ENCODE data around the gene METTL4.
"Not testable (repeated sequence)": the region's sequence is repeated elsewhere in the genome, so short reads cannot be mapped to it uniquely, and the experiment has no call there.

METTL4 gene

GRCh38 chr18:2559249-2559648, 12.1 kb downstream of the METTL4 start:
- no peaks in the 10 kb centered on the region for H3K27me3 ChIP-seq (ENCODE audit: low read depth, low read length)
- peaks cover 0 to 12% of the 10 kb centered on the region in 2 donors for H3K36me3 ChIP-seq (ENCODE audit: control insufficient read depth in 1 of 2, insufficient read depth in 2 of 2, low read length in 2 of 2)
- no peaks in the 10 kb centered on the region for H3K4me1 ChIP-seq (ENCODE audit: control insufficient read depth in 1 of 2, insufficient read depth in 2 of 2, low read length in 2 of 2)
- H3K9me3 ChIP-seq (ENCODE audit: control insufficient read depth in 1 of 2, low read length in 2 of 2), result no peaks in the 10 kb centered on the region
- H3K4me3 ChIP-seq (ENCODE audit: low read depth in 1 of 2, low read length in 2 of 2), result no peak overlapping the region
- H3K27ac ChIP-seq (ENCODE audit: low read length), result no peak overlapping the region

DNA sequence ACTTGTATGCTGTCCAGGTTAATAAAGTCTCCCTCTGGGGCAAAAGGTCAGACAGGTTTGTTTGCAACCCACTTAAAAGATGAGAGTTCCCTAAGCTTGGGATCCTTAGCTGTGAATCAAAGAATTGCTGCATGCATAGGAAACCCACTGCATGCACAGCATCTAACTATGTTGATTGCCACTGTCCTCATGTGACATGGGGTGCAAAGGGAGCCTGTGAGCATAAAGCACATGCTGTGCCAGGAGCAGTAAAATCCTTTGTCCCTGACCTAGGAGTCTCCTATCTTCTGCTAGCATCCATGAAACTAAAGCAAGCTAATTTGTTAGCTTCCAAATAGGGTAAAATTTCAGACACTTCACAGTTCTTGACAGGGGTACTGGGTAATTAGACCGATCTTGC, 13.8 kb downstream of the METTL4 start:
- no peak overlapping the region for H3K4me3 ChIP-seq (ENCODE audit: low read depth in 1 of 2, low read length in 2 of 2)
- H3K9me3 ChIP-seq (ENCODE audit: control insufficient read depth in 1 of 2, low read length in 2 of 2), result no peaks in the 10 kb centered on the region
- H3K27ac ChIP-seq (ENCODE audit: low read length), result no peak overlapping the region
- no peaks in the 10 kb centered on the region for H3K27me3 ChIP-seq (ENCODE audit: low read depth, low read length)
- H3K36me3 ChIP-seq (ENCODE audit: control insufficient read depth in 1 of 2, insufficient read depth in 2 of 2, low read length in 2 of 2), result peaks cover 0 to 12% of the 10 kb centered on the region in 2 donors
- no peaks in the 10 kb centered on the region for H3K4me1 ChIP-seq (ENCODE audit: control insufficient read depth in 1 of 2, insufficient read depth in 2 of 2, low read length in 2 of 2)

- Histone ChIP-seq H3K36me3 (ENCODE audit: control insufficient read depth in 1 of 2, insufficient read depth in 2 of 2, low read length in 2 of 2) (peaks cover 2 to 13% of the 10 kb centered on the region in 2 donors), H3K27me3 (ENCODE audit: low read depth, low read length) (no peaks in the 10 kb centered on the region), H3K9me3 (ENCODE audit: control insufficient read depth in 1 of 2, low read length in 2 of 2) (no peaks in the 10 kb centered on the region), H3K4me1 (ENCODE audit: control insufficient read depth in 1 of 2, insufficient read depth in 2 of 2, low read length in 2 of 2) (no peaks in the 10 kb centered on the region), H3K27ac (ENCODE audit: low read length) (no peak overlapping the region), H3K4me3 (ENCODE audit: low read depth in 1 of 2, low read length in 2 of 2) (no peak overlapping the region)
These were observed 15.4 kb downstream of the METTL4 start for GRCh38 chr18:2555895-2556294.

DNA sequence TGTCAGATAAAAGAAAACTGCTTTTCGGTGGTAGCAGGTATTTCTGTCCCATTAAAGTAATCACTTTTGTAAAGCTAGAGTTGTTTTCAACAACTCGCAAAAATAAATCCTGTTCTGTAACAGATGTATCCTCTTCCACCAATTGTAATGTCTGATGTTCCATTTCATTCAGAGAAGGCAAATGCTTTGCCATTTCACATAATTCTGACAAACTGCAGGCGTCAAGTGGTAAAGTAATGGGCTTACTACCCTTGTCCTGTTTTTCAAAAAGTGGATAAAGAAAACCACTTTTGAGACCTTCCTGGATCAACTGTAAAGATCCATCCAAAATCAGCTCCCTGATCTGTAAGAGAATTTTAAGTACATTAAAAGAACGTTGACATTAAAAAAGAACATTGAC, 16.6 kb downstream of the METTL4 start:
- Histone ChIP-seq H3K4me3 (ENCODE audit: low read depth in 1 of 2, low read length in 2 of 2) (no peak overlapping the region), H3K27me3 (ENCODE audit: low read depth, low read length) (no peaks in the 10 kb centered on the region), H3K27ac (ENCODE audit: low read length) (no peak overlapping the region), H3K4me1 (ENCODE audit: control insufficient read depth in 1 of 2, insufficient read depth in 2 of 2, low read length in 2 of 2) (no peaks in the 10 kb centered on the region), H3K9me3 (ENCODE audit: control insufficient read depth in 1 of 2, low read length in 2 of 2) (no peaks in the 10 kb centered on the region), H3K36me3 (ENCODE audit: control insufficient read depth in 1 of 2, insufficient read depth in 2 of 2, low read length in 2 of 2) (peaks cover 2 to 13% of the 10 kb centered on the region in 2 donors)

GRCh38 chr18:2551425-2551824, 19.9 kb downstream of the METTL4 start:
- no peak overlapping the region for H3K27ac ChIP-seq (ENCODE audit: low read length)
- H3K4me3 ChIP-seq (ENCODE audit: low read depth in 1 of 2, low read length in 2 of 2), result no peak overlapping the region
- no peaks in the 10 kb centered on the region for H3K9me3 ChIP-seq (ENCODE audit: control insufficient read depth in 1 of 2, low read length in 2 of 2)
- H3K4me1 ChIP-seq (ENCODE audit: control insufficient read depth in 1 of 2, insufficient read depth in 2 of 2, low read length in 2 of 2), result no peaks in the 10 kb centered on the region
- no peaks in the 10 kb centered on the region for H3K27me3 ChIP-seq (ENCODE audit: low read depth, low read length)
- H3K36me3 ChIP-seq (ENCODE audit: control insufficient read depth in 1 of 2, insufficient read depth in 2 of 2, low read length in 2 of 2), result peaks cover 2 to 17% of the 10 kb centered on the region in 2 donors

DNA sequence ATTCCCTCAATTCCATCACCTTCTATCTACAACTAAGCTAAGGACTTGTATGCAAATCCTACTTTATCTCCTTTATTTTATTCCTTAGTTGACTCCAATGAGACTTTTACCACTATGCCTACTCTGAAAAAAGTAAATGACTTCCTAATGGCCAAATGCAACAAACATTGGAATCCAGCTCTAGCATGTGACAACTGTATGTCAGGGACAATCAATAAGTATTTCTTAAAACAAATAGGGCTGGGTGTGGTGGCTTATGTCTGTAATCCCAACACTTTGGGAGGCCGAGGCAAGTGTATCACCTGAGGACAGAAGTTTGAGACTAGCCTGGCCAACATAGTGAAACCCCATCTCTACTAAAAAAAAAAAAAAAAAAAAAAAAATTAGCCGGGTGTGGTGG, 21.8 kb downstream of the METTL4 start:
- no peak overlapping the region for H3K4me3 ChIP-seq (ENCODE audit: low read depth in 1 of 2, low read length in 2 of 2)
- peaks cover 2 to 11% of the 10 kb centered on the region in 2 donors for H3K36me3 ChIP-seq (ENCODE audit: control insufficient read depth in 1 of 2, insufficient read depth in 2 of 2, low read length in 2 of 2)
- H3K4me1 ChIP-seq (ENCODE audit: control insufficient read depth in 1 of 2, insufficient read depth in 2 of 2, low read length in 2 of 2), result no peaks in the 10 kb centered on the region
- no peaks in the 10 kb centered on the region for H3K27me3 ChIP-seq (ENCODE audit: low read depth, low read length)
- no peak overlapping the region for H3K27ac ChIP-seq (ENCODE audit: low read length)
- no peaks in the 10 kb centered on the region for H3K9me3 ChIP-seq (ENCODE audit: control insufficient read depth in 1 of 2, low read length in 2 of 2)

DNA sequence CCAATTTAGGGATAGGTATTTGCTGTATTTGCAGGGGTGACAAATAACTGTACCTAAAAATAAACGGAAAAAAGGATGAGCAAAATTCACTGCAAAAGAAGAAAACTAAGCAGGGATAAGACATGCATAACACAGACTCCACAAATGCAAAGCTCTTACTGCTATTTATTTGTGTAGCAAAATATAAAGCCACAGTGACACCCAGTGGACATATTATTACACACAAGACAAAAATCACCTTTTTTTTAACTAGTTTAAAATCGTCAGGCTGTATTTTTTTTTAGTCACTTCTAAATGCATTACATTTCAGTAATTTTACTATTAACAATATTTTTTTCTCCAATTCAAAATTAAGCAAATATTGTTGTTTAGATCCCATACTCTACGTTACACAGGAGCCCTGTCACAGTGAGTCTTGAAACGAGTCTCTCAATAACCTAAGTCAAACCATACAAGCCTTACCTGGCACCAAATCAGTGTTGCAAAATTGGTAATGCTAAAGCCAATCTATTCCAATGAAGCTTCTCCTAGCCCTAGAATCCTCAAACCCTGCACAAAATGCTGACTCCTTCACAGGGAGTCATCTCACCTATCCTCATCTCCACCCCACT, 23.7 kb downstream of the METTL4 start:
- Histone ChIP-seq H3K27me3 (ENCODE audit: low read depth, low read length) (no peaks in the 10 kb centered on the region), H3K4me3 (ENCODE audit: low read depth in 1 of 2, low read length in 2 of 2) (no peak overlapping the region), H3K9me3 (ENCODE audit: control insufficient read depth in 1 of 2, low read length in 2 of 2) (no peaks in the 10 kb centered on the region), H3K36me3 (ENCODE audit: control insufficient read depth in 1 of 2, insufficient read depth in 2 of 2, low read length in 2 of 2) (peaks cover 8 to 11% of the 10 kb centered on the region in 2 donors), H3K4me1 (ENCODE audit: control insufficient read depth in 1 of 2, insufficient read depth in 2 of 2, low read length in 2 of 2) (no peaks in the 10 kb centered on the region), H3K27ac (ENCODE audit: low read length) (no peak overlapping the region)

DNA sequence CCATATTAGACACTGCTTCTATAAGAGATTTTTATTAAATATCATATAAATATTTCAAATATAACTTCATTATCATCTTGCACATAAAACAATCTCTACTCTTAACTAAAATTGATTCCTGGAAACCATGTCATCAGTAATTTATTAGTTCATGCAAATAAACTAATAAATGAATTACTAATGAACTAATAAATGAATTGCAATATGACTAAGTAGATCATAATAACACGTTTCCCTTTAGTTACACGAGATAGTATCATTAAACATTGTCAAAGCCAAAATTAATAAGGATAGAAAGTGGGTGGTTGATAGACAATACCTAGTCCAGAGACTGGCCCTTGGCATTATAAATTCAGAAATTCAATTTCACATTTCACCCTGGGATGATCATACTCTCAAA, 26.1 kb downstream of the METTL4 start:
- H3K4me3 ChIP-seq (ENCODE audit: low read depth in 1 of 2, low read length in 2 of 2), result no peak overlapping the region
- H3K27me3 ChIP-seq (ENCODE audit: low read depth, low read length), result no peaks in the 10 kb centered on the region
- no peaks in the 10 kb centered on the region for H3K4me1 ChIP-seq (ENCODE audit: control insufficient read depth in 1 of 2, insufficient read depth in 2 of 2, low read length in 2 of 2)
- peaks cover 5 to 6% of the 10 kb centered on the region in 2 donors for H3K36me3 ChIP-seq (ENCODE audit: control insufficient read depth in 1 of 2, insufficient read depth in 2 of 2, low read length in 2 of 2)
- no peak overlapping the region for H3K27ac ChIP-seq (ENCODE audit: low read length)
- H3K9me3 ChIP-seq (ENCODE audit: control insufficient read depth in 1 of 2, low read length in 2 of 2), result no peaks in the 10 kb centered on the region

GRCh38 chr18:2541925-2542563, 29.3 kb downstream of the METTL4 start:
- not testable (repeated sequence) for H3K27ac ChIP-seq (ENCODE audit: low read length); H3K27me3 ChIP-seq (ENCODE audit: low read depth, low read length); H3K9me3 ChIP-seq (ENCODE audit: control insufficient read depth in 1 of 2, low read length in 2 of 2); H3K4me3 ChIP-seq (ENCODE audit: low read depth in 1 of 2, low read length in 2 of 2)
- H3K36me3 ChIP-seq (ENCODE audit: control insufficient read depth in 1 of 2, insufficient read depth in 2 of 2, low read length in 2 of 2), result peaks cover 5 to 12% of the 10 kb centered on the region in 2 donors
- H3K4me1 ChIP-seq (ENCODE audit: control insufficient read depth in 1 of 2, insufficient read depth in 2 of 2, low read length in 2 of 2), result peaks cover 0 to 10% of the 10 kb centered on the region in 2 donors

GRCh38 chr18:2540575-2540974, 30.7 kb downstream of the METTL4 start:
- H3K9me3 ChIP-seq (ENCODE audit: control insufficient read depth in 1 of 2, low read length in 2 of 2), result no peaks in the 10 kb centered on the region

GRCh38 chr18:2538844-2539243, 32.5 kb downstream of the METTL4 start:
- Histone ChIP-seq H3K4me3 (ENCODE audit: low read depth in 1 of 2, low read length in 2 of 2) (no peak overlapping the region), H3K27me3 (ENCODE audit: low read depth, low read length) (no peaks in the 10 kb centered on the region), H3K4me1 (ENCODE audit: control insufficient read depth in 1 of 2, insufficient read depth in 2 of 2, low read length in 2 of 2) (peaks cover 0 to 10% of the 10 kb centered on the region in 2 donors), H3K27ac (ENCODE audit: low read length) (no peak overlapping the region), H3K36me3 (ENCODE audit: control insufficient read depth in 1 of 2, insufficient read depth in 2 of 2, low read length in 2 of 2) (peaks cover 4 to 12% of the 10 kb centered on the region in 2 donors), H3K9me3 (ENCODE audit: control insufficient read depth in 1 of 2, low read length in 2 of 2) (no peaks in the 10 kb centered on the region)

More at GRCh38 chr18:2540575-2540974, 30.7 kb downstream of the METTL4 start:
- H3K4me1 ChIP-seq (ENCODE audit: control insufficient read depth in 1 of 2, insufficient read depth in 2 of 2, low read length in 2 of 2), result peaks cover 0 to 10% of the 10 kb centered on the region in 2 donors
- H3K4me3 ChIP-seq (ENCODE audit: low read depth in 1 of 2, low read length in 2 of 2), result no peak overlapping the region
- no peak overlapping the region for H3K27ac ChIP-seq (ENCODE audit: low read length)
- peaks cover 0 to 12% of the 10 kb centered on the region in 2 donors for H3K36me3 ChIP-seq (ENCODE audit: control insufficient read depth in 1 of 2, insufficient read depth in 2 of 2, low read length in 2 of 2)
- no peaks in the 10 kb centered on the region for H3K27me3 ChIP-seq (ENCODE audit: low read depth, low read length)

DNA sequence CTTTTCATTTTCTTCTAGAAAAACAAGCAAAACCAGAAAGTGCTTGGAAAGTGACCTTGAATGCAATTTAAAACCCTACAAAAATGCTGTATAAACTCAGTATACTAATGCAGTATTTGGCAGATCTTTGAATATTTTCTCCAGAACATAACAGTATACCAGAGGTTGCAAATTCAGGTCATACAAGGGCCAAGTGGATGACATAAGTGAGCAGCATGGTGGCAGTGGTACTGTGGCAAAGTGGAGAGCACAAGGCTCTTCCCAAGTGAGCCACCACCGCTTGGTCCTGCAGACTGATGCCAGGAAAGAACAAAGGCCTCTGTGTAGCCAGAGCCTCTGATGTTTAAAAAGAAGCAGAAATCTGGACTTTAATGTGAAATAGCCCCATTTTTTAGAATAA, 33.1 kb downstream of the METTL4 start:
- H3K4me1 ChIP-seq (ENCODE audit: control insufficient read depth in 1 of 2, insufficient read depth in 2 of 2, low read length in 2 of 2), result peaks cover 0 to 10% of the 10 kb centered on the region in 2 donors
- H3K4me3 ChIP-seq (ENCODE audit: low read depth in 1 of 2, low read length in 2 of 2), result no peak overlapping the region
- H3K27ac ChIP-seq (ENCODE audit: low read length), result no peak overlapping the region

More for the DNA sequence above, 33.1 kb downstream of the METTL4 start:
- H3K27me3 ChIP-seq (ENCODE audit: low read depth, low read length), result no peaks in the 10 kb centered on the region
- H3K9me3 ChIP-seq (ENCODE audit: control insufficient read depth in 1 of 2, low read length in 2 of 2), result no peaks in the 10 kb centered on the region
- peaks cover 6 to 7% of the 10 kb centered on the region in 2 donors for H3K36me3 ChIP-seq (ENCODE audit: control insufficient read depth in 1 of 2, insufficient read depth in 2 of 2, low read length in 2 of 2)
